Endothelial cell of umbilical vein (primary cell): ENCODE measurements around the gene PPM1L. TPM values are rescaled to one million over a fixed set of nuclear protein-coding genes. Genes with fewer than 3 reads are reported as not detected.

ENCODE experiments used
- BruUV-seq: library from RNA; stranded (reverse); fragments of 400-500 nt; replicated peaks from 2 replicates; lab custom pipeline; 2021; lab: Mats Ljungman, UMichigan
- CTCF ChIA-PET: fragments of 300-600, 350-600 bp; sonication (Branson Sonifier 250); formaldehyde crosslinking; loops from one replicate; lab custom pipeline; 2021; ENCODE audit warnings: antibody characterized with exemption, inconsistent platforms; lab: Charles Lee
- POLR2A ChIA-PET: fragments of 300-600, 350-600 bp; sonication (Branson Sonifier 250); formaldehyde crosslinking; loops from one replicate; lab custom pipeline; 2021; ENCODE audit warnings: antibody characterized with exemption, inconsistent platforms; lab: Charles Lee
- DNase-seq: peaks from one replicate; pipeline ENCODE4 v3.0.0-alpha.2; 2011; ENCODE audit warnings: low read depth, low spot score
- FAIRE-seq: peaks from 2 replicates; lab custom pipeline; 2011; peaks lifted over from hg19 to GRCh38; lab: Jason Lieb, UNC
- H2AFZ ChIP-seq: 2 replicates; pipeline ENCODE4 v1.6.0; 2012; ENCODE audit warnings: low read depth, low read length, control low read depth, inconsistent platforms
- H3K27ac ChIP-seq: 2 replicates; pipeline ENCODE4 v1.5.1; 2011; ENCODE audit warnings: low read depth, mild to moderate bottlenecking, control low read depth, low read length, moderate library complexity; ENCODE audit not compliant: insufficient read depth
- H3K27me3 ChIP-seq, 2 experiments: 2 replicates each; pipeline versions ENCODE4 v1.6.0 to v1.6.1; 2011; ENCODE audit warnings: low read length in 2 of 2, mixed read lengths in 1 of 2; ENCODE audit not compliant: control insufficient read depth in 2 of 2, insufficient read depth in 2 of 2
- H3K36me3 ChIP-seq, 2 experiments: 2 replicates in 1 of 2; 3 replicates in 1 of 2; pipeline ENCODE4 v1.5.1; 2011; ENCODE audit warnings: low read length in 2 of 2, mild to moderate bottlenecking in 1 of 2, moderate library complexity in 1 of 2; ENCODE audit not compliant: control insufficient read depth in 2 of 2, insufficient read depth in 2 of 2; ENCODE audit errors: extremely low read depth in 1 of 2
- H3K4me1 ChIP-seq: 3 replicates; pipeline ENCODE4 v1.5.1; 2011; ENCODE audit warnings: mild to moderate bottlenecking, low read length; ENCODE audit not compliant: control insufficient read depth, insufficient read depth; ENCODE audit errors: extremely low read depth
- H3K4me2 ChIP-seq: 2 replicates; pipeline ENCODE4 v1.6.1; 2011; ENCODE audit warnings: low read length, control low read depth, mixed read lengths; ENCODE audit not compliant: insufficient read depth
- H3K4me3 ChIP-seq, 3 experiments: fragments of 200-600 bp in 1 of 3; sonication (generic), shearing (Covaris generic) in 1 of 3; replicated peaks in 1 of 3; 2 replicates each; pipeline ENCODE4 v1.5.1; 2011 to 2016; ENCODE audit warnings: control low read depth in 3 of 3, low read length in 3 of 3, mild to moderate bottlenecking in 2 of 3, inconsistent platforms in 1 of 3, low read depth in 1 of 3, moderate library complexity in 1 of 3; ENCODE audit not compliant: insufficient read depth in 1 of 3
- H3K79me2 ChIP-seq: 2 replicates; pipeline ENCODE4 v1.6.0; 2012; ENCODE audit warnings: low read length, inconsistent platforms; ENCODE audit not compliant: control insufficient read depth, insufficient read depth
- H3K9ac ChIP-seq: replicated peaks from 2 replicates; pipeline ENCODE3; 2011; ENCODE audit warnings: low read length, control low read depth; ENCODE audit not compliant: insufficient read depth; ENCODE audit errors: extremely low read depth
- H3K9me1 ChIP-seq: replicated peaks from 3 replicates; pipeline ENCODE4 v1.6.0; 2011; ENCODE audit warnings: mild to moderate bottlenecking, low read length; ENCODE audit not compliant: control insufficient read depth, insufficient read depth; ENCODE audit errors: extremely low read depth
- H3K9me3 ChIP-seq: replicated peaks from 2 replicates; pipeline ENCODE4 v1.5.1; 2012; ENCODE audit warnings: low read length, inconsistent platforms; ENCODE audit not compliant: control insufficient read depth, insufficient read depth
- H4K20me1 ChIP-seq: replicated peaks from 2 replicates; pipeline ENCODE3; 2011; ENCODE audit warnings: mild to moderate bottlenecking, low read length; ENCODE audit not compliant: control insufficient read depth, insufficient read depth; ENCODE audit errors: extremely low read depth
- CTCF ChIP-seq, 2 donors: IDR thresholded peaks; 1 replicate in 1 of 2; 2 replicates in 1 of 2; pipeline ENCODE4 v1.5.1; 2011; ENCODE audit warnings: low read length in 2 of 2, mild to moderate bottlenecking in 2 of 2, moderate library complexity in 2 of 2, control low read depth in 1 of 2, inconsistent platforms in 1 of 2, low read depth in 1 of 2; ENCODE audit not compliant: insufficient read depth in 1 of 2; ENCODE audit errors: extremely low read depth in 1 of 2
- EZH2 ChIP-seq: IDR thresholded peaks from 2 replicates; pipeline ENCODE4 v1.6.1; 2012; ENCODE audit warnings: borderline replicate concordance, low read depth, mild to moderate bottlenecking, moderate library complexity, low read length, inconsistent platforms; ENCODE audit not compliant: severe bottlenecking
- FOS ChIP-seq: IDR thresholded peaks from 2 replicates; pipeline ENCODE4 v1.6.1; 2011; ENCODE audit warnings: mild to moderate bottlenecking, low read length, moderate library complexity, borderline replicate concordance; ENCODE audit not compliant: insufficient read depth
- MYC ChIP-seq: IDR thresholded peaks from one replicate; pipeline ENCODE4 v1.6.1; 2011; ENCODE audit warnings: mild to moderate bottlenecking, low read depth, low read length
- dilution Hi-C: fragments of 300-500 bp; cut with MboI; formaldehyde crosslinking; loops from one replicate; pipeline ENCODE4 v1.15.0; 2019; ENCODE audit warnings: low sequenced_read_pairs; ENCODE audit not compliant: extremely low pct_ligation_motif_present
- intact Hi-C: fragments of 100-400 bp; cut with micrococcal nuclease; formaldehyde crosslinking; loops from one replicate; pipeline ENCODE4 v1.10.0; 2022
- polyA plus RNA-seq, 4 experiments: library from polyadenylated mRNA; depleted of rRNA in 3 of 4; stranded (reverse) in 3 of 4; unstranded in 1 of 4; fragments of >200 nt; gene quantifications; 2 replicates each; pipeline versions ENCODE4 v1.2.1 to v1.2.3, GENCODE V29; 2011 to 2012; ENCODE audit warnings: missing spikeins in 1 of 4
- total RNA-seq: library from RNA; stranded (reverse); gene quantifications from 2 replicates; pipeline ENCODE4 v1.2.3, GENCODE V29; 2021

The PPM1L gene
- total and polyA plus RNA-seq, 2 donors (not counting 3 experiments of a cell fraction or from before 2014, with no cell fraction given): 0.63 to 2.9 TPM

- no TSS peak for BruUV-seq
- ChIA-PET CTCF (no interaction called here), POLR2A (no interaction called here)
- no peaks in the 10 kb centered on the region for H3K4me1 ChIP-seq
- intact Hi-C loops (no loop called here), dilution Hi-C loops (no loop called here)
- no peaks in the 10 kb centered on the region for H3K9me1 ChIP-seq
- DNase-seq: no peak
- H3K36me3 ChIP-seq: no peaks in the 10 kb centered on the region
- no peak overlapping the region for H3K4me3 ChIP-seq
- no peak overlapping the region for H3K4me2 ChIP-seq
- H3K79me2 ChIP-seq: no peaks in the 10 kb centered on the region
- no peaks in the 10 kb centered on the region for H3K9me3 ChIP-seq
- no peaks in the 10 kb centered on the region for H4K20me1 ChIP-seq
- FAIRE-seq: no peak
- TF ChIP-seq EZH2 (no peak), CTCF (IDR thresholded peaks at IDR 0.05; ENCODE audit: extremely low read depth in 1 of 2, insufficient read depth in 1 of 2, low read depth in 1 of 2, low read length in 2 of 2) (no peak), FOS (no peak)
- no peak overlapping the region for H2AFZ ChIP-seq
- H3K27ac ChIP-seq: no peak overlapping the region
- no peak overlapping the region for H3K9ac ChIP-seq
- no peaks in the 10 kb centered on the region for H3K27me3 ChIP-seq
Observed at GRCh38 chr3:160778480-160778879, 22.4 kb downstream of the PPM1L start.

- dilution Hi-C loops (no loop called here), intact Hi-C loops (no loop called here)
- ChIA-PET POLR2A (no interaction called here), CTCF (no interaction called here)
- FAIRE-seq (no peak), DNase-seq (no peak)
- no peak overlapping the region for H3K4me3 ChIP-seq
- no peak overlapping the region for H2AFZ ChIP-seq
- H3K79me2 ChIP-seq: no peaks in the 10 kb centered on the region
- H4K20me1 ChIP-seq: no peaks in the 10 kb centered on the region
- no peaks in the 10 kb centered on the region for H3K36me3 ChIP-seq
- H3K4me1 ChIP-seq: no peaks in the 10 kb centered on the region
- BruUV-seq: no TSS peak
- H3K27me3 ChIP-seq: no peaks in the 10 kb centered on the region
- no peaks in the 10 kb centered on the region for H3K9me1 ChIP-seq
- H3K9ac ChIP-seq: no peak overlapping the region
- no peak for TF ChIP-seq MYC
- no peak overlapping the region for H3K4me2 ChIP-seq
- H3K9me3 ChIP-seq: no peaks in the 10 kb centered on the region
- no peak overlapping the region for H3K27ac ChIP-seq
Observed at GRCh38 chr3:160779040-160779439, 23.0 kb downstream of the PPM1L start.
